SK-N-DZ (cell line): ENCODE measurements around the gene ARMH1.
"Not testable (repeated sequence)": the region's sequence is repeated elsewhere in the genome, so short reads cannot be mapped to it uniquely, and the experiment has no call there.

Experiments
- DNase-seq: peaks from one replicate; pipeline ENCODE4 v3.0.0-alpha.2; 2015; ENCODE audit warnings: low spot score

Gene ARMH1

DNA sequence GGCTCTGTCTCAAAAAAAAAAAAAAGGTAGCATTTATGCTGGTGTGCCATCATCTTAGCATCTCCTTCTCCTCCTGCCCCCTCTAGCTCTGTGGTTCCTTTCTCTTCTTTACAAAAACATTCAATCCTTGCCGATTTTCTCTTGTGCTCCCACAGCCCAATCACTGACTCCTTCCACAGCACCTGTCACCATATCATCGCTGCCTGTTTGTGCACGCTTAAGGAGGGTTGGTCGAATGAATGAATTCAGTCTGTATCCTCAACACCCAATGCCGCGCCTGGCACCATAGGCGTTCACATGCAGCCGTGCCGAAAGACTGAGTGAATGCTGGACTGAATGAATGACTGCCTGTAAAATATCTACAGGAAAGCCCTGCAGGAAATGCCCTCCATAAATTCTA, 48.5 kb downstream of the ARMH1 start:
- no peak for DNase-seq

DNA sequence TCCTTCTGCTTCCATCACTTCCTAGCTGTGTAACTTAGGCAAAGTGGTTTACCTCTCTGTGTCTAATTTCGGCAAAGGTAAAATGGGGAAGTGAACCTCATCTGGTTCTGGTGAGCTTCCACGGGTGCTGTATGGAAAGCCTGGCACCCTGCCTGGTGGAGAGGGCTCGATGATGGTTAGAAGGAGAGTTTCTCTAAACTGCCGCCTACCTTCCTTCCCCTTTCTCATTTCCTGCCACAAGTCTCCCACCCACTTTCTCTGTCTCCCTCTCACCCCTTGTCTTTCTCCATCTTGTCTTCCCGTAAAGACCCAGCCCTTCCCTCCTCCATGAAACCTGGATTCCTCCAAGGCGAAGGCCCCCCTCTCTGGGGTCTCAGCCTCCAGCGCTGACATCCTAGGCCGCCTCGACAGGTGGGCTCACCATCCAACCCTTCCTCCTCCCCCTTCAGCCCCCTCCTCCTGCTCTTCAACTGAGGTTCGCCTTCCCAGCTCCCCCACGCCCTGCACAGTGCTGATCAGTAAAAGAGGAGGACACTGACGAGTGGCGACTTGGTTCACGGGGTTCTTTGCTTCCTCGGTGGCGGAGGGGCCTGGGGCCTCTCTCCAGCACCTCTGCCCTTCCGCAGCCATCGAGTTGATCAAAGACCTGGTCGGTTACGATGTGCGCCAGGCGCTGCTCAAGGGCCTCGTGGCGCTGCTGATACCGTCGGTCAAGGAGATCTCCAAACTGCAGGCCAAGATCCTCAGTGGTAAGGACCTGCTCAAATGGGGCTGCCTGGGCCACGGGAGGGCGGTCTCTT, 49.2 kb downstream of the ARMH1 start:
- DNase-seq = no peak

DNA sequence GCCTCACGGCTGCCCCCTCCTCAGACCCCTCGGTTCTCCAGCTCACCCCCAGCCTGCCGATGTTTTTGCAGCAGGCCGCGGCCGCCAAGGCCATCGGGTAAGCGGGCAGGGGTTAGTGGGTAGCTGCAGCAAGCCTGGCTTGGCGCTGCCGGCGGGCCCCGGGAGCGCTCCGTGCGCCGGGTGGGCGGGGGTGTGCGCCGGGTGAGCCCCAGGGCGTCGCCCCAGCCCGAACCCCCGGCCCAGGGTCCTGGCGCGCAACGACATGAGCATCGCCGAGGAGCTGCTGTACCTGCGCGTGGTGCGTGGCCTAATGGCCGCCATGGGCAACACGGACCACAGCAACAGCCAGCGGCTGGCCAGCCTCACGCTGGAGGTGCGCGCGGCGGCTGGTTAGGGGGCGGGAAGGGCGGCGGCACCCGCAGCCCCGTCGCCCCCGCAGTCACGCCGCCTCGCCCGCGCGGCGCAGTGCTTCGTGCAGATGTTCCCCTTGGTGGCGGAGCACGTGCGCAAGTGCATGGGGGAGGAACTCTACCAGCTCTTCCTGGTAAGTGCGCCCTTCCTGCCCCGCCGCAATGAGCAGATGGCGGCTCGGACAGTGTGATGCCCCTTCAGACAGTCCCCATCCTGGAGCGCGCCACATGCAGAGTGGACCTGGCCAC, 49.9 kb downstream of the ARMH1 start:
- no peak for DNase-seq

DNA sequence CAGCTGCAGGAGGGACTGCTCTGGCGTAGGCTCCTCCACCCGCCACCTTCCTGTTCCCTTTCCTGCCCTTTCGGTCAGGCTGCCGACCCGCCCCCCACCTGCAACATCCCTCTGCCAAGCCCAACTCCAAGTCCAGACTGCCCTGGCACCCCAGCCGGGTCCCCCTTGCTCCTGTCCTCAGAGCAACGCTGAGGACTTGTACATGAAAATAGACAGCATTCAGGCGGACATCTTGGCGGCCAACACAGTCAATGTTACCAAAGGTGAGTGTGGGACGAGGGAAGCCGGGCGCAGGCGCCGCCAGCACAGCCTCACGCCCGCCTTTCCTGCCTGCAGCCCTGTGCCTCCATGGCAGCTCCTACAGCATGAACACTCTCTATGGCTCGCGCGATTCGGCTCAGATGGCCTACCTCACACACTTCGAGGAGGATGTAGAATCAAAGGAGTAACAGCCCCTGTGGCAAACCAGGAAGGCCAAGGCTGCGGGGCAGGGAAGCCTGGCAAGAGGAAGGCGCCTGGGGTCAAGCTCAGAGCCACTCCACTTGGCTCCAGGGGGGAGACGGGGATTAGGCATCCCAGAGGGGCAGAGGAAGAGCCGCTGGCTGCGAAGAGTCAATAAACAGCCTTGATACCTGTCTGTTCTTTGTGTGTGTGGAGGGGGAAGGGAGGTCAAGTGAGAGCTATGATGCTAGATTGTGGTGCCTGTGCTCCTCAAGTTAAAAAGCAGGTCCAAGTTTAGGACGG, 50.6 kb downstream of the ARMH1 start:
- no peak for DNase-seq

DNA sequence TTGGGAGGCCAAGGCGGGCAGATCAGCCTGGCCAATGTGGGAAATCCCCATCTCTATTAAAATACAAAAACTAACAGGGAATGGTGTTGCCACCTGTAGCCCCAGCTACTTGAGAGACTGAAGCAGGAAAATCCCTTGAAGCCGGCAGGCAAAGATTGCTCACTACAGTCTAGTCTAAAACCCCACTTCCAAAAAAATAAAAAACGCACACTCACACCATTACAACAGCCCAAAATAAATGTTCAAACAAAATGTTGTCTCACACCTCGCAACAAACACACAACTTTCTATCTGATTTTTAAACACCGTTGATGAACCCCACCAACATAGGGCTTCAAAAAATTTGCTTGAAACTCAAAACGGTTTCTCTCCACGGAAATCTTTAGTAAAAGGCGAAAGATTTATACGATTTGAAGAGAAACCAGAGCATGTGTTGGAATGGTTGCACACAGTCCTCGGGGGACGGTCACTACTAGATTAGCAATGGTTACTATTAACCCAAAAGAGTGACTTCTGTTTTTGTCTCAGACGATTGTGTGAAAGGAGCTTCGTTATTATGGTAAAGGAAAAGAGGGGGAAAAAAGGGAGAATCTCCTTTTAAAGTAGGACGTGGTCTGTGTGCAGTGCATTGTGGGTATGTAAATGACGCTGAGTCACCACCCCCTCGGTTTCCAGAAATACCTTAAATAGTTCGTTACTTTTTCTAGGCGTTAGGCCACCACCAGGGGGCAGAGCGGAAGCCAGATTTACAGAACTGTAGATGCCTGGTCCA, 56.4 kb downstream of the ARMH1 start, which contains the start of gene RNU5D-1:
Gene RNU5D-1, minus strand, starts transcription at position 430 of the 772 bp plus-strand sequence.
- peak; percentile 96 for DNase-seq

DNA sequence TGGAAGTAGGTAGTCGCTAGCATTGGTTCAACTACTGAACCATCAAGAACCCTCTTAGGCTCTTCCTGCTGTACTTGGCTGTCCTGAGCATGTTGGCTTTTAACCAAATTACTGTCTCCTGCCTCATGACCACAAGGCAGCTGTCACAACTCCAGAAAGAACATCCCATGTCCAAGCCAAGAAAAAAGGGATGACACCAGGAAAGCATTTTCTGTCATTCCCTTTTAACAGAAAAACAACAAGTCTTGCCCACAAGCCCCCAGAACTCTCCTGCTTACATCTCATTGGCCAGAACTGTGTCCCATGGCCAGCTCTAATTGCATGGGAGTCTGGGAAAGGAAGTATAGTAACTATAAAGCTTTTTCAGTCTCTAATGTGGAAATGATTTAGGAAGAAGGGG, 58.9 kb downstream of the ARMH1 start:
- no peak for DNase-seq

DNA sequence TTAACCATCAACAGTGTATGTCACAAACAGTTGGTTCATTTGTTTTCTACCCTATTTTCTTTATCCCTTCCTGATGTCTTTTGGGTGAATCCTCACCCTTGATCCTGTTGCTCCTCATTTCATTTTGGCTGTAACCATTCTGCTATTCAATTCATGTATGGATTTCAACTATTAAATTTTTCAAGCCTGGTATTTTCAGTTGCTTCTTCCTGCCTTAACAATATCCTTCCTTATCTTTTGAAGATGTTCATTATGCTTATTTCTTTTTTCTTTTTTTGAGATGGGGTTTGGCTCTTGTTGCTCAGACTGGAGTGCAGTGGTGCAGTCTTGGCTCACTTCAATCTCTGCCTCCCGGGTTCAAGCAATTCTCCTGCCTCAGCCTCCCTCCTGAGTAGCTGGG, 59.3 kb downstream of the ARMH1 start:
- DNase-seq = no peak

DNA sequence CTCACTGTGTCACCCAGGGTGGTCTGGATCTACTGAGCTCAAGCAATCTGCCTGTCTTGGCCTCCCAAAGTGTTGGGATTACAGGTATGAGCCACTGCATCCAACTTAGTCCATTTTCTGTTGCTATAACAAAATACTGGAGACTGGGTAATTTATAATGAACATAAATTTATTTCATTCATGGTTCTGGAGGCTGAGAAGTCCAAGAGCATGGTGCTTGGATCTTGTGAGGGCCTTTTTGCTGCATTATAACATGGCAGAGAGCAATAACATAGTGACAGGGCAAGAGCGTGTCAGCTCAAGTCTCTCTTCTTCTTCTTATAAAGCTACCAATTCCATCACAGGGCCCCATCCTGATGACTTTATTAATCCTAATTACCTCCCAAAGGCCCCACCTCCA, 61.5 kb downstream of the ARMH1 start:
- DNase-seq = no peak

DNA sequence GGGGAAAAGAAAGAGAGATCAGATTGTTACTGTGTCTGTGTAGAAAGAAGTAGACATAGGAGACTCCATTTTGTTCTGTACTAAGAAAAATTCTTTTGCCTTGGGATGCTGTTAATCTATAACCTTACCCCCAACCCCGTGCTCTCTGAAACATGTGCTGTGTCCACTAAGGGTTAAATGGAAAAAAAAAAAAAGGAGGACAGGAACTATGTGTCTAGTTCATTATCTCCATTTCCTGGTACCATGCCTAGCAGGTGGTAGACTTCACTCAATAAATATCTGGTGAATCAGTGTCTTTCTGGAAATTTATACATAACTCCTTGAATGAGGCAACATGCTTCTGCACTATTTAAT, 64.4 kb downstream of the ARMH1 start:
- DNase-seq = not testable (repeated sequence)

DNA sequence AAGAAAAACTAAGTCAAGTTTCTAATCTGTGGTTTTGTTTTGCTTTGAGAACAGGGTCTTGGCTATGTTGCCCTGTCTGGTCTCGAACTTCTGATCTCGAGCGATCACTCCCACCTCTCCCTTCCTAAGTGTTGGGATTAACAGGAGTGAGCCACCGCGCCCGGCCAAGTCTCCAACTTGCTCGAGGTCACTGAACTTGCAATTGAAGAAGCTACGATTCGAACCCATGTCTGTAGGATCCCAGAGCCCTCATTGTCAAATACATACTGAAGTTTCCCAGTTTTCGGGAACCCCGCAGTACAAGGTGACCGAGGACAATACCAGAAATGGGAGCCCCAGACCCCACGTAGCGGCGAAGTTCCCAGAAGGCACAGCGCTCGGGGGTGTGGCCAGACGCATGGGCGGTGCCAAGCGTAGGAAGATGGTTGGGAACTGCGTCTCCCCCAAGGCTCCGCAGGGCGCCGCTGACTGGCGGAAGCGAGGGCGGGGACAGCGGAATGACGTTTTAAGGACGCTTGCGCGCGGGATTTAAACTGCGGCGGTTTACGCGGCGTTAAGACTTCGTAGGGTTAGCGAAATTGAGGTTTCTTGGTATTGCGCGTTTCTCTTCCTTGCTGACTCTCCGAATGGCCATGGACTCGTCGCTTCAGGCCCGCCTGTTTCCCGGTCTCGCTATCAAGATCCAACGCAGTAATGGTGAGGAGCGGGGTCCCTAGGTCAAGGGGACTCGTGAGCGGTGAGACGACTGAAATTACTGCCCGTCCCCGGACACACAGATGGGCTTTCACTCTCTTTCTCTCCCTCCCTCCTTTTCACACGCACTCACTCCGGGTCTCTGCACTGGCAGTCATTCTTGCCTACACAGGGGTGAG, 65.0 kb downstream of the ARMH1 start, which contains the start of gene KIF2C:
Gene KIF2C, plus strand, starts transcription at position 531 of the 872 bp plus-strand sequence. Its CDS starts 96 bp downstream, at position 627.
- peak; percentile 95 for DNase-seq

DNA sequence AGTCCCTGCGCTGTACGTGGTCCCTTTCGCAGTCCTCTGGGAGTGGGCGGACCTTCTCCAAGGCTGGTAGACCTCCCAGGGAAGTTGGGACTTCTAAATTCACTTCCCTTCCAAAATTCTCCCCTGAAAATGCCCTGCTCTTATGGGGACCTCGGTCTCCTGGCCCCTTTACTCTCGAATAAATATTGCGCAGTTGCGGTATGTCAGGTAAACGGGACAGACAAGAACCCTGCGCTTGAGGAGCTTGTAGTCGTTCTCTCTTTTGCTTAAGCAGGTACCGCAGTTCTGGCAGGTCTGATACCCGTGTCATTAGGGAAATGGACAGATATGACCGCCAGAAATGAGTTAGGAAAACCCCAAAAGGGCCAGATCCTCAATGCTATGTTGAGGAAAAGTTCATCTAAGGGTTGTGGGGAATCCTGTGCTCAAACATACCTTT, 65.7 kb downstream of the ARMH1 start:
- DNase-seq = no peak

DNA sequence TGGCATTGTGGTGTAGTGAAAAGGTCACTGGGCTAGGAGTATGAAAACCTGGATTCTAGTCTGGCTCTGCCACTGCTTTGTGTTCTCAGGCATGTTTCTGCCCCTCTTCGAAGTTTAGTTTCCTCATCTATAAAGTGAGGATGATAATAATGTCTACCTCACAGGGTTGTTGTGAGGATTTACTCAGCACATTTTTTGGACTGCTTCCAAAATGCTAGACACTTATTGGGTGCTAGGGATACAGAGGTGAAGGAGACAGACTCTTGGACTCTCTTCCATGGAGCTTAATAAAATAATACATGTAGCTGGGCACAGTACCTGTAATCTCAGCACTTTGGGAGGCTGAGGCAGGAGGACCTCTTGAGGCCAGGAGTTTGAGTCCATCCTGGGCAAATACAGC, 68.7 kb downstream of the ARMH1 start:
- DNase-seq = no peak

DNA sequence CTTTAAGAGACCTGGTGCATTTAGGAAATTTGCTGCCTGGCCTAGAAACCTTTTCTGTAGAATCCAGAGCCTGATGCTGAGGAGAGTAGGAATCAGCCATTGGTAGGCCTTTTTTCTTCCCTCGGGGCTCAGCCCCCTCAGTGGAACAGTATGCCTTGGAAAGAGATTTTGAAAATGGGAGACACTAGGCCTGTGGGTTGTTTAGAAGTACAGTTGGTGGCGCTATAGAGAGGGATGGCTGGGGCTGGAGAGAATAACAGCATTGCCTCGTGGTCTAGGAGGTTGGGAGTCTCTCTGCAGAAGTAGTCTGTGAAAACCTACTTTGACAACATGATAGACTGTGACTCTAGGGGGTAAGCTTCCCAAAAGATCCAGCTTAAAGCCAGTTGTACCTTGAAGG, 73.4 kb downstream of the ARMH1 start:
- no peak for DNase-seq

DNA sequence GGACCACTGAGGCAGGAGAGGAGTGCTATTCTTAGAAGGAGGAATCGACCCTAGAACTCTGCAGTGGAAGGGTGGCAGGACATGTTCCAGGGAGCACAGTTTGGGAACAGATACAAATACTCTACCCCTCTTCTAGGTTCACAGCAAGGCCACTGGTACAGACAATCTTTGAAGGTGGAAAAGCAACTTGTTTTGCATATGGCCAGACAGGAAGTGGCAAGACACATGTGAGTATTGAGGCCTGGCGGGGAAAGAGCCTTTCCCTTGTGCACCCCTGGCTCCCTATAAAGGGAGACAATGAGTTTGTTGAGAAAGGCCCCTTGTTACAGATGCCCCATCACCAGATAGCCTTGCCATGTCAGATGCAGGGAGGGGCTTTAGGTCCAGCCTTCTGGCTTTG, 82.9 kb downstream of the ARMH1 start:
- no peak for DNase-seq

DNA sequence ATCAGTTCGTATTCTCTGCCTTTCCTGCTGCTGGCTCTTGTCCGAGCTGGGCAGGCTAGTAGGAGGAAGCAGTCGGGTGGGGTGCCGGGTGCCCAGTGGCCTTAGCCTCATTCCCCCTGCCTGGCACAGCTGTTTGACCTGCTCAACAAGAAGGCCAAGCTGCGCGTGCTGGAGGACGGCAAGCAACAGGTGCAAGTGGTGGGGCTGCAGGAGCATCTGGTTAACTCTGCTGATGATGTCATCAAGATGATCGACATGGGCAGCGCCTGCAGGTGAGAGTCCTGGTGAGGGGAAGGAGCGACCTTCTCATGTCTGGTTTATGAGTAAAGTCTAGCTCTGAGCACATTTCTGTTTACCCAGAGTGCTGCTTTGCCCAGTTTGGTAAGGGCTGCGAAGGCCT, 84.6 kb downstream of the ARMH1 start:
- DNase-seq = no peak

DNA sequence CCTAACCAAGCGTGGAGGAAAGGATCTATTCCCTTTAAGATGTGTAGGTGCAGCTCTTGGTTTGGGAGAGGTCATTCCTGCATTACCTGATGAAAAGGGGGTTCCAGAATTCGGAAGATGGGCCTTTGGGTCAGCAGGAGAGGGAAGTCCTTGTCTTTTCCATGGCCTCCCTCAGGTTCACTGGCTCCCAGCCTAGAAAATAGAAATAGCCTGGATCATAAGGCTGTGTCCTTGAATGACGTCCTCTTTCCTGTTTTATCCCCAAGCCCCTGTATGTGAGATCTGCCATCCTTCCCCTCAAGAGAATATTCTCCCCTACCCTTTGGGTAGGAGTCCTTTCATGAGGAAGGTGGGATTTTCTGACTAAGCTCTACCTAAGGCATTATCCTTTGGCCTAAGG, 86.4 kb downstream of the ARMH1 start:
- no peak for DNase-seq

DNA sequence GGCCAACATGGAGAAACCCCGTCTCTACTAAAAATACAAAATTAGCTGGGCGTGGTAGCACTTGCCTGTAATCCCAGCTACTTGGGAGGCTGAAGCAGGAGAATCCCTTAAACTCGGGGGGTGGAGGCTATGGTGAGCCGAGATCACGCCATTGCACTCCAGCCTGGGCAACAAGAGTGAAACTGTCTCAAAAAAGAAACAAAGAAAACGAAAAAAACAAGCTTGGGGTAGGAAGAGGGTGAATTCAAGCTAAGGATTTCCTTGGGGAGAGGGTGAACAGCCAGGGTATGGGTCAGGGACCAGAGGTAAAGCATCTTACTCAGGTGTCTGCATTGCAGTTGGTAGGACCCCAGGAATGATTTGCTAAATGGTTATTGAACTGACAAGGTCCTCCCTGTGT, 91.9 kb downstream of the ARMH1 start:
- DNase-seq = not testable (repeated sequence)
